ENCODE results near the gene RAB5A. TPM values are rescaled to one million over a fixed set of nuclear protein-coding genes. Genes with fewer than 3 reads are reported as not detected.

Gene RAB5A
- total and polyA plus RNA-seq, 10 of the 15 experiments (the other 5 are each of a cell fraction or from before 2014, with no cell fraction given), result 15.8 to 44.3 (median 29.1) TPM

DNA sequence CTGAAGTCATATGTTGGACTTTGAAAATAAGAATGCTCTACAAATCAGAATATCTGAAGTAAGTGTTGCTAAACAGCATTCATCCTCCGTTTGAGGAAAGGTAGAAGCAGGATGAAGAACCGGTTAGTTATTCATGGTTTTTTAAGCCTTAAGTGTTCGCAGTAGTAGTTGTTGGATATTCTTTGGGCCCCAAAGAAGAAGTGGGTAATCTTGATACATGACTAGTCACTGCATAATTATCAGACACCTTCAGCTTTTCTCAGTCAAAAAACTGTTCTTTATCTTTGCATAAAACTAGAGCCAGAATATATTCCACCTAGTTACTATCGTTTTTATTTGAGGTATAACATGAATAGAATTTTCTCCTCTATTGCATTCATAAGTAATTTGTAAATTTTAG, 13.8 kb downstream of the RAB5A start (continued):
- TF ChIP-seq, protein P1, sequence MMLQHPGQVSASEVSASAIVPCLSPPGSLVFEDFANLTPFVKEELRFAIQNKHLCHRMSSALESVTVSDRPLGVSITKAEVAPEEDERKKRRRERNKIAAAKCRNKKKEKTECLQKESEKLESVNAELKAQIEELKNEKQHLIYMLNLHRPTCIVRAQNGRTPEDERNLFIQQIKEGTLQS (IDR thresholded peaks at IDR 0.05; ENCODE audit: borderline replicate concordance, extremely low read depth, low read depth, low read length), result no peak
- TF ChIP-seq RBBP5 (conservative IDR thresholded peaks at IDR 0.05), result no peak
- TF ChIP-seq NFYB (IDR thresholded peaks at IDR 0.05; ENCODE audit: insufficient read depth, low read depth, low read length), result no peak
- no peak for TF ChIP-seq IRF4 (IDR thresholded peaks at IDR 0.05; ENCODE audit: low read depth, low read length)
- TF ChIP-seq DPF2 (IDR thresholded peaks at IDR 0.05), result no peak
- no peak for TF ChIP-seq HDAC6 (IDR thresholded peaks at IDR 0.05; ENCODE audit: unreplicated experiment)

DNA sequence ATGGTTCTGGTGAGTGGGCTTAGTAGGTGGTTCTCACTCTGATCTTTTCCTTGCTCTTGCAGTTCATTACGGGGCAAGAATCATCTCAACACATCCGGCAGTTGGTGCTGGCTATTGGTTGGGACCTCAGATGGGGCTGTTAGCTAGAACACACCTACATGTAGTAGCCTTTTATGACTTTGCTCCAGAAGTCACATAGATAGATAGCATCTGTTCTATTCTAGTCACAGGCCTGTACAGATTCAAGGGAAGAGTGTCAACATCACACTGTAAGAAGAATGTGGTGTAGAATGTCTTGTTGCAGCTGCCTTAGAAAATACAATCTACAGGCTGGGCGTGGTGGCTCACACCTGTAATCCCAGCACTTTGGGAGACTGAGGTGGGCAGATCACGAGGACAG, 15.1 kb downstream of the RAB5A start:
- FAIRE-seq, result no peak
- intact Hi-C loops (cut with micrococcal nuclease; ENCODE audit: unreplicated experiment), result no loop called here
- no TSS peak for BruUV-seq (replicated peaks)

More for the DNA sequence above, 15.1 kb downstream of the RAB5A start:
- DNase-seq (ENCODE audit: low read depth, low spot score), result no peak
- TF ChIP-seq SMARCA5 (IDR thresholded peaks at IDR 0.05) (no peak), CHD2 (IDR thresholded peaks at IDR 0.05; ENCODE audit: borderline replicate concordance, low read depth, low read length) (no peak), PAX5 (IDR thresholded peaks at IDR 0.05; ENCODE audit: borderline replicate concordance, low read depth, low read length) (no peak), ZBED1 (IDR thresholded peaks at IDR 0.05; ENCODE audit: borderline replicate concordance) (no peak), DPF2 (IDR thresholded peaks at IDR 0.05) (no peak), EGR1 (IDR thresholded peaks at IDR 0.05; ENCODE audit: borderline replicate concordance in 1 of 2, low read depth in 2 of 2, low read length in 2 of 2) (no peak)
- no peaks in the 10 kb centered on the region for H3K9me3 ChIP-seq (replicated peaks; ENCODE audit: control insufficient read depth, insufficient read depth, low read length)
- H3K79me2 ChIP-seq (ENCODE audit: control insufficient read depth, insufficient read depth, low read length), result peaks cover 19% of the 10 kb centered on the region
- ChIA-PET CTCF (no interaction called here), SMC1A (ENCODE audit: uncharacterized antibody, unreplicated experiment) (no interaction called here), RAD21 (ENCODE audit: unreplicated experiment) (no interaction called here), POLR2A (no interaction called here)
- no peaks in the 10 kb centered on the region; the same call in 1 of the 2 replicates for H4K20me1 ChIP-seq (ENCODE audit: control insufficient read depth, insufficient read depth)
- in situ Hi-C loops (cut with MboI), result no loop called here
- 100% methylated on average over 4 of the region's 4 CpGs for WGBS (ENCODE audit: insufficient coverage, insufficient replicate concordance, low lambda C conversion rate, missing lambda C conversion rate)
- H3K9ac ChIP-seq (ENCODE audit: control insufficient read depth, insufficient read depth, low read length), result no peak overlapping the region
- no peaks in the 10 kb centered on the region for H3K4me1 ChIP-seq (ENCODE audit: control insufficient read depth, insufficient read depth, low read length)
- H2AFZ ChIP-seq (ENCODE audit: control insufficient read depth, low read depth, low read length), result no peak overlapping the region
- no peak overlapping the region for H3K4me3 ChIP-seq
- H3K27ac ChIP-seq (ENCODE audit: control insufficient read depth, insufficient read depth), result no peak overlapping the region
- H3K4me2 ChIP-seq (ENCODE audit: control insufficient read depth, insufficient read depth), result no peak overlapping the region
- peaks cover 0 to 9% of the 10 kb centered on the region in 2 experiments; a peak in 3 of 4 replicates for H3K36me3 ChIP-seq (ENCODE audit: control insufficient read depth in 2 of 2, insufficient read depth in 2 of 2, low read length in 1 of 2)
- no peak for ATAC-seq
- no peaks in the 10 kb centered on the region for H3K27me3 ChIP-seq (replicated peaks in 1 of 2; ENCODE audit: control insufficient read depth in 2 of 2, insufficient read depth in 2 of 2, low read length in 1 of 2)
